Measurements from ENCODE around the gene MYO1D. TPM values are rescaled to one million over a fixed set of nuclear protein-coding genes. Genes with fewer than 3 reads are reported as not detected.

Gene MYO1D
- total RNA-seq, 1 experiment from 2014 or later, result 23.5 TPM

DNA sequence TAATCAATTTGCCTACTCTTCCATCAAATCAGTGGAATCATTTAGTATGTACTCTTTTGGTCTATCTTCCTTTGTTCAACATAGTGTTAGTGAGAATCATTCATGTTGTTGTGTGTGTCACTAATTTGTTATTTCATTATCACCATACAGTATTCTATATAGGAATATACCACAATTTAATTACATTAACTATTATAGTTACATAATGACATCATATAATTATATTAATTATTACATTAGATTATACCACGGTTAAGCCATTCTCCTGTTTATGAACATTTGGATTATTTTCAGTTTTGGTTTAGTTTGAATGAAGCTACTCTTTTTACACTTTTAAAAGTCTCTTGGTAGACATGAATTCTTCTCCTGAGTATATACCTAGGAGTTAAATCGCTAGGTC is 40.4 kb downstream of the MYO1D start:
- CTCF ChIA-PET, result no interaction called here
- no peak overlapping the region for H3K27ac ChIP-seq (ENCODE audit: low read length)
- no TSS peak for BruUV-seq (replicated peaks)
- H3K4me2 ChIP-seq (ENCODE audit: low read length), result no peak overlapping the region
- H2AFZ ChIP-seq (ENCODE audit: low read length), result no peak overlapping the region
- intact Hi-C loops (cut with micrococcal nuclease), result no loop called here
- TF ChIP-seq, protein P1, sequence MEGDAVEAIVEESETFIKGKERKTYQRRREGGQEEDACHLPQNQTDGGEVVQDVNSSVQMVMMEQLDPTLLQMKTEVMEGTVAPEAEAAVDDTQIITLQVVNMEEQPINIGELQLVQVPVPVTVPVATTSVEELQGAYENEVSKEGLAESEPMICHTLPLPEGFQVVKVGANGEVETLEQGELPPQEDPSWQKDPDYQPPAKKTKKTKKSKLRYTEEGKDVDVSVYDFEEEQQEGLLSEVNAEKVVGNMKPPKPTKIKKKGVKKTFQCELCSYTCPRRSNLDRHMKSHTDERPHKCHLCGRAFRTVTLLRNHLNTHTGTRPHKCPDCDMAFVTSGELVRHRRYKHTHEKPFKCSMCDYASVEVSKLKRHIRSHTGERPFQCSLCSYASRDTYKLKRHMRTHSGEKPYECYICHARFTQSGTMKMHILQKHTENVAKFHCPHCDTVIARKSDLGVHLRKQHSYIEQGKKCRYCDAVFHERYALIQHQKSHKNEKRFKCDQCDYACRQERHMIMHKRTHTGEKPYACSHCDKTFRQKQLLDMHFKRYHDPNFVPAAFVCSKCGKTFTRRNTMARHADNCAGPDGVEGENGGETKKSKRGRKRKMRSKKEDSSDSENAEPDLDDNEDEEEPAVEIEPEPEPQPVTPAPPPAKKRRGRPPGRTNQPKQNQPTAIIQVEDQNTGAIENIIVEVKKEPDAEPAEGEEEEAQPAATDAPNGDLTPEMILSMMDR (conservative IDR thresholded peaks at IDR 0.05; ENCODE audit: low read depth, low read length), result no peak
- no peak for TF ChIP-seq EZH2 (IDR thresholded peaks at IDR 0.05; ENCODE audit: low read length, unreplicated experiment)
- no peak for TF ChIP-seq EZH2phosphoT487 (IDR thresholded peaks at IDR 0.05; ENCODE audit: borderline replicate concordance, low read length)
- H3K27me3 ChIP-seq (ENCODE audit: low read length), result no peaks in the 10 kb centered on the region
- H3K9me2 ChIP-seq (replicated peaks; ENCODE audit: low read length), result no peaks in the 10 kb centered on the region
- H3K9me3 ChIP-seq (ENCODE audit: low read length), result no peaks in the 10 kb centered on the region
- DNase-seq, result no peak
- POLR2A ChIA-PET (ENCODE audit: unreplicated experiment), result no interaction called here
- no peaks in the 10 kb centered on the region for H3K4me1 ChIP-seq (ENCODE audit: insufficient read depth, low read length)
- H3F3A ChIP-seq (ENCODE audit: low read length, unreplicated experiment), result no peaks in the 10 kb centered on the region
- ATAC-seq, result no peak
- no peak overlapping the region for H3K4me3 ChIP-seq (ENCODE audit: low read length)
- H3K79me2 ChIP-seq (ENCODE audit: low read length), result no peaks in the 10 kb centered on the region
- H4K20me1 ChIP-seq (ENCODE audit: low read length), result no peaks in the 10 kb centered on the region
- no peaks in the 10 kb centered on the region for H3K36me3 ChIP-seq (ENCODE audit: low read depth, low read length)
- H3K9ac ChIP-seq (ENCODE audit: low read length), result no peak overlapping the region

GRCh38 chr17:32835291-32835761 is 41.6 kb downstream of the MYO1D start:
- H3K4me1 ChIP-seq (ENCODE audit: insufficient read depth, low read length), result no peaks in the 10 kb centered on the region
- no peaks in the 10 kb centered on the region for H3K9me2 ChIP-seq (replicated peaks; ENCODE audit: low read length)
- H3K4me2 ChIP-seq (ENCODE audit: low read length), result no peak overlapping the region
- ChIA-PET POLR2A (ENCODE audit: unreplicated experiment) (no interaction called here), CTCF (interaction anchor here (0.8 kb wide), 1 partner anchor 52 kb away, joined by 4 read pairs; no protein-coding TSS in a partner anchor)
- no peaks in the 10 kb centered on the region for H3K27me3 ChIP-seq (ENCODE audit: low read length)
- no peaks in the 10 kb centered on the region for H4K20me1 ChIP-seq (ENCODE audit: low read length)
- H3F3A ChIP-seq (ENCODE audit: low read length, unreplicated experiment), result no peaks in the 10 kb centered on the region
- no peak overlapping the region for H2AFZ ChIP-seq (ENCODE audit: low read length)
- H3K36me3 ChIP-seq (ENCODE audit: low read depth, low read length), result no peaks in the 10 kb centered on the region
- DNase-seq (no peak), ATAC-seq (no peak)
- no TSS peak for BruUV-seq (replicated peaks)
- TF ChIP-seq, protein P1 (conservative IDR thresholded peaks at IDR 0.05; ENCODE audit: low read depth, low read length), result no peak
- no peak for TF ChIP-seq EZH2phosphoT487 (IDR thresholded peaks at IDR 0.05; ENCODE audit: borderline replicate concordance, low read length)
- no peak for TF ChIP-seq EZH2 (IDR thresholded peaks at IDR 0.05; ENCODE audit: low read length, unreplicated experiment)
- no peaks in the 10 kb centered on the region for H3K9me3 ChIP-seq (ENCODE audit: low read length)
- no peak overlapping the region for H3K27ac ChIP-seq (ENCODE audit: low read length)
- H3K9ac ChIP-seq (ENCODE audit: low read length), result no peak overlapping the region
- no peaks in the 10 kb centered on the region for H3K79me2 ChIP-seq (ENCODE audit: low read length)
- intact Hi-C loops (cut with micrococcal nuclease), result no loop called here
- H3K4me3 ChIP-seq (ENCODE audit: low read length), result no peak overlapping the region

DNA sequence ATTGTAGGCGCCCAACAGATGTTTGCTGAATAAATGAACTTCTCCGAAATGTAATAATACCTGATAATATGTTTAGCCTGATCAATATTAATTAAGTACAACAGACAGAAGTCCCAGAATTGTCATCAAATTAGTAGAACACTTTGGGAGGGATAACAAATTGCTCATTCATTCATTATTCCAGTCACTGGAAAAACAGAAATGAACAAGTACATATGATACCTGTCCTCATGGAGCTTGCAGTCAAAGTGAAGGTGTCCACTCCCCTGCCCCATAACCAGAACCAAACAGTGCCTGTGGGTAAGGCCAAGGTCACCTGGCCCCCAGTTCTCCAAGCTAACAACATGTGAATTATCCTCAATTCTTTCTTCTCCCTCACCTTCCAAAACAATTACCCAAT is 42.8 kb downstream of the MYO1D start:
- Histone ChIP-seq H3K4me3 (ENCODE audit: low read length) (no peak overlapping the region), H3K9me3 (ENCODE audit: low read length) (no peaks in the 10 kb centered on the region), H3K79me2 (ENCODE audit: low read length) (no peaks in the 10 kb centered on the region), H3K27ac (ENCODE audit: low read length) (no peak overlapping the region), H3K36me3 (ENCODE audit: low read depth, low read length) (no peaks in the 10 kb centered on the region), H3K9me2 (replicated peaks; ENCODE audit: low read length) (no peaks in the 10 kb centered on the region), H2AFZ (ENCODE audit: low read length) (no peak overlapping the region), H3F3A (ENCODE audit: low read length, unreplicated experiment) (no peaks in the 10 kb centered on the region), H3K27me3 (ENCODE audit: low read length) (no peaks in the 10 kb centered on the region), H3K4me1 (ENCODE audit: insufficient read depth, low read length) (no peaks in the 10 kb centered on the region), H4K20me1 (ENCODE audit: low read length) (no peaks in the 10 kb centered on the region), H3K9ac (ENCODE audit: low read length) (no peak overlapping the region), H3K4me2 (ENCODE audit: low read length) (no peak overlapping the region)
- ChIA-PET POLR2A (ENCODE audit: unreplicated experiment) (no interaction called here), CTCF (no interaction called here)
- ATAC-seq (no peak), DNase-seq (no peak)
- TF ChIP-seq, protein P1 (conservative IDR thresholded peaks at IDR 0.05; ENCODE audit: low read depth, low read length), result no peak
- no peak for TF ChIP-seq EZH2phosphoT487 (IDR thresholded peaks at IDR 0.05; ENCODE audit: borderline replicate concordance, low read length)
- TF ChIP-seq EZH2 (IDR thresholded peaks at IDR 0.05; ENCODE audit: low read length, unreplicated experiment), result no peak
- BruUV-seq (replicated peaks), result no TSS peak
- intact Hi-C loops (cut with micrococcal nuclease), result no loop called here
